AG04449 (cell line): ENCODE data around the gene PSMA5.

Source experiments
- CTCF ChIA-PET: fragments of 350-600 bp; formaldehyde crosslinking; extraction: SDS; loops from one replicate; lab custom pipeline; 2021; ENCODE audit warnings: antibody characterized with exemption; lab: Yijun Ruan, JAX
- POLR2A ChIA-PET: fragments of 400-600, 350-600 bp; formaldehyde crosslinking; extraction: SDS; loops from one replicate; lab custom pipeline; 2020; ENCODE audit warnings: antibody characterized with exemption, inconsistent platforms; lab: Yijun Ruan, JAX
- DNase-seq: peaks from one replicate; pipeline ENCODE4 v3.0.0-alpha.2; 2010; ENCODE audit warnings: low read depth, low spot score
- H3K4me3 ChIP-seq: 2 replicates; pipeline ENCODE4 v1.5.1; 2011; ENCODE audit warnings: low read depth, mild to moderate bottlenecking, control low read depth, low read length
- TF ChIP-seq, protein P1 (sequence below): IDR thresholded peaks from one replicate; pipeline ENCODE4 v1.5.1; 2011; ENCODE audit warnings: mild to moderate bottlenecking, moderate library complexity, low read length, control low read depth, inconsistent platforms; ENCODE audit not compliant: insufficient read depth; ENCODE audit errors: missing control alignments

Gene PSMA5

GRCh38 chr1:109350182-109350581 lies 76.1 kb downstream of the PSMA5 start:
- DNase-seq: no peak
- CTCF ChIA-PET: interaction anchor here (1.4 kb wide), 1 partner anchor 65 kb away, joined by 4 read pairs; no protein-coding TSS in a partner anchor
- TF ChIP-seq, protein P1, sequence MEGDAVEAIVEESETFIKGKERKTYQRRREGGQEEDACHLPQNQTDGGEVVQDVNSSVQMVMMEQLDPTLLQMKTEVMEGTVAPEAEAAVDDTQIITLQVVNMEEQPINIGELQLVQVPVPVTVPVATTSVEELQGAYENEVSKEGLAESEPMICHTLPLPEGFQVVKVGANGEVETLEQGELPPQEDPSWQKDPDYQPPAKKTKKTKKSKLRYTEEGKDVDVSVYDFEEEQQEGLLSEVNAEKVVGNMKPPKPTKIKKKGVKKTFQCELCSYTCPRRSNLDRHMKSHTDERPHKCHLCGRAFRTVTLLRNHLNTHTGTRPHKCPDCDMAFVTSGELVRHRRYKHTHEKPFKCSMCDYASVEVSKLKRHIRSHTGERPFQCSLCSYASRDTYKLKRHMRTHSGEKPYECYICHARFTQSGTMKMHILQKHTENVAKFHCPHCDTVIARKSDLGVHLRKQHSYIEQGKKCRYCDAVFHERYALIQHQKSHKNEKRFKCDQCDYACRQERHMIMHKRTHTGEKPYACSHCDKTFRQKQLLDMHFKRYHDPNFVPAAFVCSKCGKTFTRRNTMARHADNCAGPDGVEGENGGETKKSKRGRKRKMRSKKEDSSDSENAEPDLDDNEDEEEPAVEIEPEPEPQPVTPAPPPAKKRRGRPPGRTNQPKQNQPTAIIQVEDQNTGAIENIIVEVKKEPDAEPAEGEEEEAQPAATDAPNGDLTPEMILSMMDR: no peak
- no peak overlapping the region for H3K4me3 ChIP-seq
- POLR2A ChIA-PET: interaction anchor here (0.6 kb wide), 1 partner anchor 45 kb away, joined by 3 read pairs; no protein-coding TSS in a partner anchor
